Heart left ventricle (tissue), 16 donors: ENCODE measurements around the gene SPPL3. TPM values are rescaled to one million over a fixed set of nuclear protein-coding genes. Genes with fewer than 3 reads are reported as not detected.

Experiments
- ATAC-seq, 4 donors: fragments of 200-7000 bp; cut with Tn5 transposase; one replicate each; pipeline ENCODE4 v1.9.1; 2020 to 2022; ENCODE audit warnings: moderate library complexity in 4 of 4, mild to moderate bottlenecking in 3 of 4, moderate number of reproducible peaks in 1 of 4
- DNase-seq, 5 donors: peaks; one replicate each; pipeline ENCODE4 v3.0.0-alpha.2; 2020
- H3K27ac ChIP-seq, 12 donors: fragments of 200-600 bp; sonication (generic) in 4 of 12; one replicate each; pipeline versions ENCODE4 v1.5.0 to v1.8.0; 2016 to 2022; ENCODE audit warnings: mild to moderate bottlenecking in 2 of 12
- H3K27me3 ChIP-seq, 9 donors: fragments of 200-600 bp; sonication (generic) in 2 of 9; one replicate each; pipeline versions ENCODE4 v1.5.1 to v1.8.0; 2016 to 2022; ENCODE audit warnings: mild to moderate bottlenecking in 3 of 9
- H3K36me3 ChIP-seq, 9 donors: fragments of 200-600 bp; sonication (generic) in 2 of 9; one replicate each; pipeline versions ENCODE4 v1.5.0 to v1.8.0; 2018 to 2022; ENCODE audit warnings: mild to moderate bottlenecking in 2 of 9
- H3K4me1 ChIP-seq, 12 donors: fragments of 200-600 bp; sonication (generic) in 4 of 12; one replicate each; pipeline versions ENCODE4 v1.5.0 to v1.8.0; 2016 to 2022; ENCODE audit warnings: mild to moderate bottlenecking in 3 of 12
- H3K4me3 ChIP-seq, 12 donors: fragments of 200-600 bp; sonication (generic) in 4 of 12; one replicate each; pipeline versions ENCODE4 v1.5.0 to v1.8.0; 2017 to 2022; ENCODE audit warnings: mild to moderate bottlenecking in 9 of 12, moderate library complexity in 4 of 12
- H3K9me3 ChIP-seq, 12 donors: fragments of 200-600 bp; sonication (generic) in 4 of 12; one replicate each; pipeline versions ENCODE4 v1.5.0 to v1.8.0; 2016 to 2022; ENCODE audit warnings: mild to moderate bottlenecking in 1 of 12
- POLR2A ChIP-seq, 2 donors: fragments of 450-650 bp; IDR thresholded peaks; one replicate each; pipeline ENCODE4 v1.6.1; 2017; ENCODE audit warnings: antibody characterized with exemption in 2 of 2, mild to moderate bottlenecking in 2 of 2, moderate library complexity in 2 of 2
- WGBS, 4 donors: extraction: QIAGEN DNeasy Blood & Tissue Kit in 2 of 4; methylation state at CpG; one replicate each; pipeline versions ENCODE4 v1.1.5 to v1.1.7; 2013 to 2018; 5-methylcytosine and 5-hydroxymethylcytosine counted together
- intact Hi-C, 10 donors: fragments of 100-400 bp; cut with DNase I; formaldehyde crosslinking; loops; one replicate each; pipeline versions ENCODE4 v1.11.1 to v1.14.2; 2022
- polyA plus RNA-seq, 2 donors: library from polyadenylated mRNA; stranded (reverse); fragments of 200-250 nt; gene quantifications; one replicate each; pipeline ENCODE4 v1.2.3, GENCODE V29; 2013
- total RNA-seq, 9 donors: library from RNA; depleted of rRNA in 2 of 9; stranded (reverse); fragments of >200 nt in 2 of 9; fragmentation: NEBNext Ultra II Directional in 3 of 9; extraction: Animal tissue kit (Norgen Biotek cat#: 25700) in 3 of 9; gene quantifications; one replicate each; pipeline versions ENCODE4 v1.1.0 to v1.2.4, GENCODE V29; 2016 to 2023
- TF ChIP-seq, protein P1 (sequence below), 12 donors: fragments of 200-600 bp; sonication (generic) in 4 of 12; IDR thresholded peaks; one replicate each; pipeline versions ENCODE4 v1.5.0 to v1.8.0; 2018 to 2022; ENCODE audit warnings: antibody characterized with exemption in 12 of 12, mild to moderate bottlenecking in 5 of 12
- donor health status: ischemic (EF 13 %, LVEDD 7.1; RV severe dilation, severe dysfunction).
- donor health status: healthy with polysubstance abuse.
- donor health status: DM: no; HTN: yes; CAD: no.
- donor health status: DM: no; HTN: no; CAD: no.
- donor health status: ischemic (EF 25% LVEDD 6.9; RV normal size, moderate dysfunction).
- donor health status: ischemic (EF 25% LVEDD 5.7; RV mildly dilated, moderate dysfunction).
- donor health status: healthy.
- donor health status: DM: yes; HTN: yes; CAD: no.
- donor health status: ischemic (EF 35%, LVEDD 5.7; RV mildly dilated, moderate dysfunction).
- donor health status: nonischemic (EF 11% LVEDD 7.7; RV severe dilation, severe dysfunction).
- donor health status: DM: yes; HTN: yes; CAD: no.
- donor health status: PGD.
- donor health status: ischemic (EF 29% LVEDD 5.4; RV normal size, mild dysfunction).
- donor health status: nonischemic (EF 23%, LVEDD 6.1; RV moderate dilation, normal function).

The SPPL3 gene
- total and polyA plus RNA-seq, 11 donors = 8.2 to 48.2 (median 26.5) TPM

DNA sequence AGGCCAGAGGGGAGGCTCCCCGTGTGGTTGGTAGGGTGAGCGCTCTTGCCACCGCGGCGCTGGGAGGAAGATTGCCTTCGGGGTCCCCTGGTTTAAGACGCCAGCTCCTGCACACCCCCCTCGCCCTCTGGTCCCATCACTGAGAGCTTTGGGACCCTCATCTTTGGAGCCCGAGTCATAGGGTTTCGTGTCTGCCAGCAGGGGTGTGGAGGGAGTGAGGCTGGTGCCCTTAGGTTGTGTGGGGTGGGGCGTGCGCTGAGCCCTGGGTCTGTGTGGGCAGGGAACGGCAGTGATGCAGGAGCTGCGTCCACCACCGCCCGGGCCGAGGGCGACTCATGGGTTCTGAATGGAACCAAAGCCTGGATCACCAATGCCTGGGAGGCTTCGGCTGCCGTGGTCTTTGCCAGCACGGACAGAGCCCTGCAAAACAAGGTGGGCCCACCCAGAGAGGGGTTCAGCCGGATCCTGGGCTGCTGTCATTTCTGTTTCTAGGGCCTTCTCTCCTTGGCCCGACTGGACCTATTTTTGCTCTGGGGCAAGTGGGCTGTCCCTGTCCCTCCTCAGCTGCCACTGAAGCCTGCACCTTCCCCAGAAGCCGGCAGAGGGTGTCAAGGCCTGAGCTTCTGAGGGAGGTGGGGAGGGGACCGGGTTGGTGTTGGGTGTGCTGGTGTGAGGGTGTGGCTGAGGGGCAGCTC, 166.5 kb downstream of the SPPL3 start:
- ATAC-seq (no peak), DNase-seq (peak in 1 of 5 donors; percentile 21)
- no peak overlapping the region for H3K4me3 ChIP-seq
- H3K36me3 ChIP-seq = peaks cover 0 to 43% (median 15%) of the 10 kb centered on the region in 9 donors
- no peaks in the 10 kb centered on the region for H3K4me1 ChIP-seq
- H3K27ac ChIP-seq = no peak overlapping the region
- no peaks in the 10 kb centered on the region for H3K27me3 ChIP-seq
- TF ChIP-seq POLR2A (IDR thresholded peaks at IDR 0.05) = no peak
- TF ChIP-seq, protein P1, sequence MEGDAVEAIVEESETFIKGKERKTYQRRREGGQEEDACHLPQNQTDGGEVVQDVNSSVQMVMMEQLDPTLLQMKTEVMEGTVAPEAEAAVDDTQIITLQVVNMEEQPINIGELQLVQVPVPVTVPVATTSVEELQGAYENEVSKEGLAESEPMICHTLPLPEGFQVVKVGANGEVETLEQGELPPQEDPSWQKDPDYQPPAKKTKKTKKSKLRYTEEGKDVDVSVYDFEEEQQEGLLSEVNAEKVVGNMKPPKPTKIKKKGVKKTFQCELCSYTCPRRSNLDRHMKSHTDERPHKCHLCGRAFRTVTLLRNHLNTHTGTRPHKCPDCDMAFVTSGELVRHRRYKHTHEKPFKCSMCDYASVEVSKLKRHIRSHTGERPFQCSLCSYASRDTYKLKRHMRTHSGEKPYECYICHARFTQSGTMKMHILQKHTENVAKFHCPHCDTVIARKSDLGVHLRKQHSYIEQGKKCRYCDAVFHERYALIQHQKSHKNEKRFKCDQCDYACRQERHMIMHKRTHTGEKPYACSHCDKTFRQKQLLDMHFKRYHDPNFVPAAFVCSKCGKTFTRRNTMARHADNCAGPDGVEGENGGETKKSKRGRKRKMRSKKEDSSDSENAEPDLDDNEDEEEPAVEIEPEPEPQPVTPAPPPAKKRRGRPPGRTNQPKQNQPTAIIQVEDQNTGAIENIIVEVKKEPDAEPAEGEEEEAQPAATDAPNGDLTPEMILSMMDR (IDR thresholded peaks at IDR 0.05) = peak in 2 of 12 donors; percentile 13 to 21
- WGBS, 4 donors = 87 to 90% (median 87%) methylated on average over 23 to 25 of the region's 25 CpGs
- intact Hi-C loops = no loop called here
- no peaks in the 10 kb centered on the region for H3K9me3 ChIP-seq

DNA sequence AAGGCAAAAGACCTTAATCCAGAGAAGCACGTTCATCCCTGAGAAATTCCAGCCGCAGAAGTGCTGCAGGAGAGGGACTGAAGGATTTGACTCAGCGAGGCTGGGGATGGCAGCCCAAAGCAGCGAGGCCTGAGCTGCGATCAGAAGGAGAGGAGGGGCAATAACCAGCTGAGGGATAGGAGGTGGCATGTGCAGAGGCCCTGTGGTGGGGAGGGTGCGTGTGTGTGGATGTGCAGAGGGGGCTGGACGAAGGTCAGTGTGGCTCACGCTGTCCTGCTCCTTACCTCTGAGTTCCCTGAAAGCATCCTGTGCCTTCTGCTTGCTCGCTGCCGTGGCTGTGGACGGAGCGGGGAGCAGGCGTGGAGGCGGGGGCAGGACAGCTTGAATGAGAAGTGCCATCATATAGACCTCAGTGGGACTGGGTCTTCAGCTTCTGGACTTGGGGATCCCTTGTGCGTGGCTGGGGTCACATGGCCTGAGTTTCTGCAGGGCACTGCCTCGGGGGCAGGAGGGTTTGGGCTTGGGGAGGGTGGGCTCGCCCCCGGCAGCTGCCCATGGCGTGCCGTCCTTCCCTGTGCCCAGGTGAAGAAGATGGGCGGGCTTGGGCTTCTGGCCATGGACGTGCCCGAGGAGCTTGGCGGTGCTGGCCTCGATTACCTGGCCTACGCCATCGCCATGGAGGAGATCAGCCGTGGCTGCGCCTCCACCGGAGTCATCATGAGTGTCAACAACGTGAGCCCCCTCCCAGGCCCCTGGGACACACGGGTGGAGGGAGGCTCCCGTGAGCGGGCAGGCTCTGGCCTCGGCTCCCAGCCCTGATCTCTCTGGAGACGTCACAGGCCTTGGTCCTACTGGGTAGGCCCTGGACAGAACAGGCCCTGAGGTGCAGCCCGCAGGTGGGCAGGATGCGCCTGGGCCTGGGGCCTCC, 167.5 kb downstream of the SPPL3 start:
- Histone ChIP-seq H3K4me1 (no peaks in the 10 kb centered on the region), H3K4me3 (no peak overlapping the region), H3K27me3 (no peaks in the 10 kb centered on the region), H3K36me3 (peaks cover 0 to 45% (median 15%) of the 10 kb centered on the region in 9 donors), H3K27ac (no peak overlapping the region), H3K9me3 (no peaks in the 10 kb centered on the region)
- TF ChIP-seq POLR2A (IDR thresholded peaks at IDR 0.05) = no peak
- TF ChIP-seq, protein P1 (IDR thresholded peaks at IDR 0.05) = no peak
- ATAC-seq = no peak
- 91 to 93% (median 93%) methylated on average over 20 to 38 of the region's 38 CpGs for WGBS, 4 donors
- intact Hi-C loops = no loop called here
- DNase-seq = no peak

DNA sequence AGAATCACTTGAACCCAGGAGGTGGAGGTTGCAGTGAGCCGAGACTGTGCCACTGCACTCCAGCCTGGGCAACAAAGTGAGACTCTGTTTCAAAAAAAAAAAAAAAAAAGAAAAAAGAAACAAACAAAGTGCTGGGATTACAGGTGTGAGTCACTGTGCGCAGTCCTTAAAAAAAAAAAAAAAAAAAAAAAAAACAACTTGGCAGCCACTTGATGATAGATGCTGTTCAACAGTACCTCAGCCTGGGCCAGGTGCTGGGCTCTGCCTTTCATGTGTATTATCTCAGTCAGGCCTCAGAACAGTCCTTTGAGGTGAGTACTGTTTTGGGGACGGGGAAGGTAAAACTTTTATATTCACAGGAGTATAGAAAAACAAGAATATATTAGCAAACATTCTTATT, 169.0 kb downstream of the SPPL3 start:
- TF ChIP-seq, protein P1 (IDR thresholded peaks at IDR 0.05) = no peak
- no peak for TF ChIP-seq POLR2A (IDR thresholded peaks at IDR 0.05)
- intact Hi-C loops = no loop called here
- Histone ChIP-seq H3K4me1 (no peaks in the 10 kb centered on the region), H3K27me3 (no peaks in the 10 kb centered on the region), H3K9me3 (no peaks in the 10 kb centered on the region), H3K4me3 (no peak overlapping the region), H3K36me3 (peaks cover 0 to 53% (median 27%) of the 10 kb centered on the region in 9 donors), H3K27ac (no peak overlapping the region)
- DNase-seq = no peak
- 93 to 97% (median 97%) methylated on average over 3 of the region's 3 CpGs for WGBS, 4 donors
- ATAC-seq = no peak

DNA sequence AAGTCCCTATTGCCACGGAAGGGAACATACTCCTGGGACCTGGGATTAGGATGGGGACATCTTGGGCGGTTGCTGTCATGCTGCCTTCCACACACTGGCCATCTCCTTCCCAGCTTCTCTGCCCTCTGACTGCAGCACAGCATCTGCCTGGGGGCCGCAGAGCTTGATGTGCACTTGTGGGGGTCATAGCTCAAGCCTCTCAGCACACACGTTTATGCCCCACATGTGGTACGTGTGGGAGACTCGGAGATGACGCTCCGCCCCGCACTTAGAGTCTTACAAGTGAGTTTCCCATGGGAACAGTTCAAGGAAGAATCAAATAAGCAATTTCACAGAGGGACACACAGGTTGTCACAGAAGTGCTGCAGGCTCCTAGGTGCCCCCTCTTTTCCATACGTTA, 169.9 kb downstream of the SPPL3 start:
- Histone ChIP-seq H3K4me3 (no peak overlapping the region), H3K27ac (no peak overlapping the region), H3K36me3 (peaks cover 0 to 52% (median 32%) of the 10 kb centered on the region in 9 donors), H3K4me1 (no peaks in the 10 kb centered on the region), H3K9me3 (no peaks in the 10 kb centered on the region), H3K27me3 (no peaks in the 10 kb centered on the region)
- 92 to 93% (median 92%) methylated on average over 10 of the region's 10 CpGs for WGBS, 4 donors
- ATAC-seq = no peak
- intact Hi-C loops = no loop called here
- no peak for DNase-seq
- TF ChIP-seq POLR2A (IDR thresholded peaks at IDR 0.05) = no peak
- TF ChIP-seq, protein P1 (IDR thresholded peaks at IDR 0.05) = no peak
